HG02623 (cell line): ENCODE measurements around the gene LNPEP.
A peak's percentile ranks its signal among the peaks of the same experiment; 100 is the strongest.

Source experiments
- ATAC-seq: cut with Tn5 transposase; IDR thresholded peaks from one replicate; pipeline ENCODE4 v1.9.1; 2021; ENCODE audit warnings: moderate library complexity; ENCODE audit not compliant: unreplicated experiment

Gene LNPEP

GRCh38 chr5:96994493-96994892 is 58.6 kb downstream of the LNPEP start:
- no peak for ATAC-seq

GRCh38 chr5:96995419-96995818 is 59.5 kb downstream of the LNPEP start:
- ATAC-seq: no peak

- ATAC-seq: no peak
These were observed 61.5 kb downstream of the LNPEP start for GRCh38 chr5:96997265-96997859.

GRCh38 chr5:96999856-97000255 is 64.0 kb downstream of the LNPEP start:
- no peak for ATAC-seq

GRCh38 chr5:97000391-97000790 is 64.5 kb downstream of the LNPEP start:
- ATAC-seq: no peak

- ATAC-seq: no peak
These were observed 67.1 kb downstream of the LNPEP start for GRCh38 chr5:97002983-97003382.

GRCh38 chr5:97004423-97005060 is 68.7 kb downstream of the LNPEP start:
- no peak for ATAC-seq

- ATAC-seq: no peak
These were observed 70.7 kb downstream of the LNPEP start for GRCh38 chr5:97006454-97007060.

GRCh38 chr5:97009212-97009898 is 73.5 kb downstream of the LNPEP start:
- ATAC-seq: peak; percentile 71

GRCh38 chr5:97009921-97010320 is 74.0 kb downstream of the LNPEP start:
- no peak for ATAC-seq

GRCh38 chr5:97010606-97011005 is 74.7 kb downstream of the LNPEP start:
- ATAC-seq: no peak

- ATAC-seq: no peak
These were observed 75.7 kb downstream of the LNPEP start for GRCh38 chr5:97011567-97011966.

- ATAC-seq: no peak
These were observed 83.7 kb downstream of the LNPEP start for GRCh38 chr5:97019435-97020117.

GRCh38 chr5:97021416-97021815 is 85.5 kb downstream of the LNPEP start:
- no peak for ATAC-seq

- no peak for ATAC-seq
These were observed 87.0 kb downstream of the LNPEP start for GRCh38 chr5:97022898-97023297.

- ATAC-seq: no peak
These were observed 90.8 kb downstream of the LNPEP start for GRCh38 chr5:97026721-97027120.

GRCh38 chr5:97037819-97038218 is 101.9 kb downstream of the LNPEP start:
- ATAC-seq: no peak

- no peak for ATAC-seq
These were observed 105.4 kb downstream of the LNPEP start for GRCh38 chr5:97041239-97041638.

- no peak for ATAC-seq
These were observed 107.1 kb downstream of the LNPEP start for GRCh38 chr5:97042996-97043395.

GRCh38 chr5:97043511-97043910 is 107.6 kb downstream of the LNPEP start:
- ATAC-seq: no peak

- ATAC-seq: no peak
These were observed 108.2 kb downstream of the LNPEP start for GRCh38 chr5:97044052-97044451.
